ENCODE data around the gene ZDHHC14.
"Not testable (repeated sequence)": the region's sequence is repeated elsewhere in the genome, so short reads cannot be mapped to it uniquely, and the experiment has no call there.

The ZDHHC14 gene

DNA sequence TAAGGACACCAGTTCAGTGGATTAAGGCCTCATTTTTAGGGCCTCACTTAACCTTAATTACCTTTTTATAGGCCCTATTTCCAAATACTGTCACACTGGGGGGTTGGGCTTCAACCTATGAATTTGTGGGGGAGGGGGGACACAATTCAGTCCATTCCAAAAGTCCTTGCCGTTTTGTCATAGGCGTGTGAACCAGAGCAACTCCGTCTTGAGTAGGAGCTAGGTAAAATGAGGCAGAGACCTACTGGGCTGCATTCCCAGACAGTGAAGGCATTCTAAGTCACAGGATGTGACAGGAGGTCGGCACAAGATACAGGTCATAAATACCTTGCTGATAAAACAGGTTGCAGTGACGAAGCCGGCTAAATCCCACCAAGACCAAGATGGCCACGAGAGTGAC, 328.6 kb downstream of the ZDHHC14 start:
- DNase-seq = no peak

DNA sequence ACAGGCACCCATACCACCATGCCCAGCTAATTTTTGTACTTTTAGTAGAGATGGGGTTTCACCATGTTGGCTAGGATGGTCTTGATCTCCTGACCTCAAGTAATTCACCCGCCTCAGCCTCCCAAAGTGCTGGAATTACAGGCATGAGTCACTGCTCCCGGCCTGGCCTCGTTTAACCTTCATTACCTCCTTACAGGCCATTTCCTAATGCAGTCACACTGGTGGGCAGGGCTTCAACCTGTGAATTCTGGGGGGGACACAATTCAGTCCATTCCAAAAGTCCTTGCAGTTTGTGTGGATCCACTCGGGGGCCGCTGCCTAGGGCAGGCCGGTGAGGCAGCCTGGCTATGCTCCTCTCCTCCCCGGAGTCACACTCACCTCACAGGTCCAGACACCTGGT, 329.6 kb downstream of the ZDHHC14 start:
- no peak for DNase-seq

DNA sequence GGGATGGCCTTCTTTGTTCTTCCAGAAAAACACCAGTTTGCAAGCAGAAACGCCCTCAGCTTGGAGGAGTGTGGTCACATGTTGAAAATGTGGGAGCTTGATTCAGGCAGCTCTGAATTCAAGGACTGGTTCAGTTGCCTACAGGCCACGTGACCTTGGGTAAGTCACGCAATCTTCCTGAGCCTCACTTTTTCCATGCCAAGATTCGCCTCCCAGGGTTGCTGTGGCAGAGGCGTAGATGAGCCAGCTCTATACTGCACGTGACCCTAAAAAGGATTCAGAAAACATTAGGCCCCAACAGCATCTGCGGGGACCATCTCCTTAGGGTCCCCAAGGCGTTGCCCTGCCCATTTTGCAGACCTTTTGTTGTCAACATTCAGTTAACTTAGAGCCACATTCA, 330.1 kb downstream of the ZDHHC14 start:
- no peak for DNase-seq

DNA sequence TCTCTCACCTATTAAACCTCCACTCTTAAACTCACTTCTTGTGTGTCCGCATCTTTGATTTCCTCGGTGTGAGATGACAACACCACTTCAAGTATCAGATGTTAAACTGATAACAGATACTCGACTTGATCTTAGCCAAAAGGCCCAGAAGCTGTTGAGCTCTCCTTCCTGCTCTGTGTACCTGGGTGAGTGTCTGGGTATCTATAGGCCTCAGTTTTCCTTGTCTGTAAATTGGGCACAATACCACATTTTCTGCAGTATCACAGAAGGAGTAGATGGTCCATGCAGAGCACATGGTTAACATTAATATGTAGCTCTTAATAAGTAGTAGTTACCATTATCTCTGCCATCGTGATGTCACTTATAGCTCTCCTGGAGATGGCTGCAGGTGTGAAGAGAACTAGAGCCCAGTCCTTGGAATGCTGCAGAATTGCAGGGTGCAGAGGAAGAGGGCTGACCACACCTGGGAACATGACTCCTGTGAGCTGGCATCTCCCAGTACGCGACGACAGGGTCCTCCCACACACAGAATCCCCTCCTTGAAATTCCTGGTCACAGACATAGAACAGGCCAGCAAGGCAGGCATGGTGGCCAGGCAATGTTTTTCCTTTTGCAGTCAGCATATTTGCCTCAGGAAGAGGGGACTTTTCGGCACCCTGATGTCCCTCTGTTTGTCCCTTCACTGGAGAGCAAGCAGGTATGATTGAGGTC, 331.8 kb downstream of the ZDHHC14 start:
- DNase-seq = no peak

GRCh38 chr6:157713451-157714152, 332.6 kb downstream of the ZDHHC14 start:
- no peak for DNase-seq

DNA sequence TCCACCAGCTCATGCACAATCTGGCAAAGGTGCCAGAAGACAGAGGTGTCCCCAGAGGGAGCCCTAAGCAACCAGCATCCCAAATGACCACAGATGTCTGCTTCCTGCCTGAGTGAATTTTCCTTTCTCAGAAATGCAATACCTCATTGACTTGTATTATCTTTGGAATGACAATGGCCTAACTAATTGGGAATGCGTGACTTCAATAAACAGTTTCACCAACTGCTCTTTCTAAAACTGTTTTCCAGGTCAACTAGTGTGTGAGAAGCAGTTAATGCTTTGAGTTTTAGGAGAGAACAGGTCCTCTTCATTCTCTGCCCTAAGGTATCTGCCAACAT, 333.1 kb downstream of the ZDHHC14 start:
- DNase-seq = no peak

- DNase-seq = no peak
Observed at GRCh38 chr6:157715728-157716164, 334.8 kb downstream of the ZDHHC14 start.

GRCh38 chr6:157716251-157716995, 335.4 kb downstream of the ZDHHC14 start:
- DNase-seq = no peak

GRCh38 chr6:157717340-157717748, 336.4 kb downstream of the ZDHHC14 start:
- DNase-seq = no peak

- DNase-seq = no peak
Observed at GRCh38 chr6:157718503-157719187, 337.7 kb downstream of the ZDHHC14 start.

- DNase-seq = not testable (repeated sequence)
Observed at GRCh38 chr6:157720964-157721363, 340.0 kb downstream of the ZDHHC14 start.

- no peak for DNase-seq
Observed at GRCh38 chr6:157721426-157721825, 340.4 kb downstream of the ZDHHC14 start.

GRCh38 chr6:157721830-157722229, 340.8 kb downstream of the ZDHHC14 start:
- DNase-seq = no peak

GRCh38 chr6:157723376-157723775, 342.4 kb downstream of the ZDHHC14 start:
- no peak for DNase-seq

- no peak for DNase-seq
Observed at GRCh38 chr6:157724138-157724820, 343.3 kb downstream of the ZDHHC14 start.

GRCh38 chr6:157724960-157725741, 344.2 kb downstream of the ZDHHC14 start:
- DNase-seq = no peak

GRCh38 chr6:157725836-157726235, 344.8 kb downstream of the ZDHHC14 start:
- DNase-seq = no peak

- no peak for DNase-seq
Observed at GRCh38 chr6:157726892-157727628, 346.1 kb downstream of the ZDHHC14 start.

Measured in stimulated activated naive CD4-positive, alpha-beta T cell treated with Interleukin-2 at 50 U/mL for 16 hours (primary cell).